H9 (cell line): ENCODE results near the gene MBD2. TPM values are rescaled to one million over a fixed set of nuclear protein-coding genes. Genes with fewer than 3 reads are reported as not detected.

Experiments used
- DNase-seq: peaks from one replicate; pipeline ENCODE4 v3.0.0-alpha.2; 2017
- H2AFZ ChIP-seq: one replicate; pipeline ENCODE4 v1.6.1; 2013; ENCODE audit warnings: mild to moderate bottlenecking, low read length, control low read depth, moderate library complexity
- H2AK5ac ChIP-seq: 2 replicates; pipeline ENCODE4 v1.6.1; 2013; ENCODE audit warnings: low read length, control low read depth, mixed read lengths; ENCODE audit not compliant: insufficient read length
- H2BK120ac ChIP-seq: one replicate; pipeline ENCODE4 v1.6.1; 2013; ENCODE audit warnings: low read depth, mild to moderate bottlenecking, low read length, control low read depth, inconsistent platforms; ENCODE audit not compliant: poor library complexity, severe bottlenecking
- H2BK12ac ChIP-seq: 2 replicates; pipeline ENCODE4 v1.6.1; 2013; ENCODE audit warnings: low read length, control low read depth, mixed read lengths, low read depth; ENCODE audit not compliant: insufficient read length
- H2BK15ac ChIP-seq: 2 replicates; pipeline ENCODE4 v1.6.1; 2013; ENCODE audit warnings: low read depth, low read length, control low read depth
- H2BK20ac ChIP-seq: one replicate; pipeline ENCODE4 v1.6.1; 2013; ENCODE audit warnings: low read depth, mild to moderate bottlenecking, low read length, control low read depth, inconsistent platforms; ENCODE audit not compliant: poor library complexity, severe bottlenecking
- H2BK5ac ChIP-seq: 2 replicates; pipeline ENCODE4 v1.6.1; 2013; ENCODE audit warnings: low read length, control low read depth, mixed read lengths; ENCODE audit not compliant: insufficient read length
- H3K14ac ChIP-seq: 2 replicates; pipeline ENCODE4 v1.6.1; 2013; ENCODE audit warnings: low read length, control low read depth; ENCODE audit not compliant: insufficient read depth
- H3K18ac ChIP-seq: 2 replicates; pipeline ENCODE4 v1.6.1; 2013; ENCODE audit warnings: low read depth, mild to moderate bottlenecking, mixed read lengths, low read length, control low read depth; ENCODE audit not compliant: insufficient read length
- H3K23ac ChIP-seq: 2 replicates; pipeline ENCODE4 v1.6.1; 2013; ENCODE audit warnings: low read length, control low read depth, mixed read lengths, low read depth; ENCODE audit not compliant: insufficient read length
- H3K23me2 ChIP-seq: 2 replicates; pipeline ENCODE4 v1.6.1; 2013; ENCODE audit warnings: low read depth, mild to moderate bottlenecking, mixed read lengths, low read length, control low read depth; ENCODE audit not compliant: insufficient read length, poor library complexity, severe bottlenecking
- H3K27ac ChIP-seq: 2 replicates; pipeline ENCODE4 v1.5.1; 2013; ENCODE audit warnings: low read length, control low read depth, mixed read lengths, low read depth; ENCODE audit not compliant: insufficient read length
- H3K27me3 ChIP-seq: 2 replicates; pipeline ENCODE4 v1.6.1; 2013; ENCODE audit warnings: low read length, control low read depth, inconsistent platforms; ENCODE audit not compliant: insufficient read depth
- H3K4ac ChIP-seq: 2 replicates; pipeline ENCODE4 v1.6.1; 2013; ENCODE audit warnings: low read depth, mild to moderate bottlenecking, control low read depth, inconsistent platforms, low read length, moderate library complexity
- H3K4me1 ChIP-seq: 2 replicates; pipeline ENCODE4 v1.6.1; 2013; ENCODE audit warnings: low read length, control low read depth, inconsistent platforms; ENCODE audit not compliant: insufficient read depth
- H3K4me2 ChIP-seq: 2 replicates; pipeline ENCODE4 v1.6.1; 2013; ENCODE audit warnings: low read length, control low read depth, mixed read lengths; ENCODE audit not compliant: insufficient read length, insufficient read depth
- H3K56ac ChIP-seq: 2 replicates; pipeline ENCODE4 v1.6.1; 2013; ENCODE audit warnings: low read depth, mild to moderate bottlenecking, mixed read lengths, low read length, control low read depth; ENCODE audit not compliant: insufficient read length
- H3K79me1 ChIP-seq: 2 replicates; pipeline ENCODE4 v1.6.1; 2013; ENCODE audit warnings: low read depth, mild to moderate bottlenecking, moderate library complexity, low read length, control low read depth, inconsistent platforms; ENCODE audit not compliant: insufficient read depth, poor library complexity, severe bottlenecking
- H3K79me2 ChIP-seq: 2 replicates; pipeline ENCODE4 v1.6.1; 2013; ENCODE audit warnings: low read length, control low read depth, inconsistent platforms; ENCODE audit not compliant: insufficient read depth
- H3K9ac ChIP-seq: 2 replicates; pipeline ENCODE4 v1.6.1; 2013; ENCODE audit warnings: low read length, control low read depth, mixed read lengths; ENCODE audit not compliant: insufficient read length; ENCODE audit errors: extremely low read depth
- H3K9me3 ChIP-seq: one replicate; pipeline ENCODE4 v1.6.1; 2013; ENCODE audit warnings: low read depth, low read length, inconsistent platforms; ENCODE audit not compliant: control insufficient read depth
- H3T11ph ChIP-seq: one replicate; pipeline ENCODE4 v1.6.1; 2013; ENCODE audit warnings: mild to moderate bottlenecking, low read length, control low read depth, inconsistent platforms
- H4K20me1 ChIP-seq: one replicate; pipeline ENCODE4 v1.6.1; 2013; ENCODE audit not compliant: control insufficient read depth, insufficient read length, insufficient read depth
- H4K5ac ChIP-seq: 2 replicates; pipeline ENCODE4 v1.6.1; 2013; ENCODE audit warnings: low read depth, mild to moderate bottlenecking, mixed read lengths, low read length, control low read depth; ENCODE audit not compliant: insufficient read length
- H4K8ac ChIP-seq: replicated peaks from 2 replicates; pipeline ENCODE4 v1.6.1; 2013; ENCODE audit warnings: low read length, control low read depth, mixed read lengths, low read depth; ENCODE audit not compliant: insufficient read length
- H4K91ac ChIP-seq: 2 replicates; pipeline ENCODE4 v1.6.1; 2013; ENCODE audit warnings: low read depth, mild to moderate bottlenecking, moderate library complexity, mixed read lengths, low read length, control low read depth; ENCODE audit not compliant: insufficient read length
- H3K27ac Mint-ChIP-seq, 3 experiments: 2 replicates in 2 of 3; 3 replicates in 1 of 3; pipeline ENCODE4 v1.8.0; 2020 to 2021; ENCODE audit warnings: mixed read lengths in 3 of 3, mild to moderate bottlenecking in 1 of 3, moderate library complexity in 1 of 3
- H3K27me3 Mint-ChIP-seq: 2 replicates; pipeline ENCODE4 v1.8.0; 2021; ENCODE audit warnings: low read depth, mild to moderate bottlenecking, moderate library complexity, mixed read lengths
- H3K36me3 Mint-ChIP-seq, 3 experiments: 2 replicates in 2 of 3; 3 replicates in 1 of 3; pipeline ENCODE4 v1.8.0; 2020 to 2021; ENCODE audit warnings: low read depth in 3 of 3, mixed read lengths in 3 of 3; ENCODE audit not compliant: insufficient read depth in 1 of 3
- H3K4me1 Mint-ChIP-seq, 2 experiments: 2 replicates each; pipeline ENCODE4 v1.8.0; 2020; ENCODE audit warnings: mixed read lengths in 2 of 2
- H3K4me3 Mint-ChIP-seq, 2 experiments: 2 replicates in 1 of 2; 3 replicates in 1 of 2; pipeline ENCODE4 v1.8.0; 2020 to 2021; ENCODE audit warnings: mild to moderate bottlenecking in 2 of 2, mixed read lengths in 2 of 2, moderate library complexity in 1 of 2
- H3K9me3 Mint-ChIP-seq, 2 experiments: 2 replicates in 1 of 2; 3 replicates in 1 of 2; pipeline ENCODE4 v1.8.0; 2020; ENCODE audit warnings: mild to moderate bottlenecking in 2 of 2, mixed read lengths in 2 of 2, moderate library complexity in 1 of 2
- CTCF ChIP-seq: fragments of 200-600 bp; sonication (generic); conservative IDR thresholded peaks from 3 replicates; pipeline ENCODE4 v1.8.0; 2021; ENCODE audit warnings: antibody characterized with exemption, mild to moderate bottlenecking
- WGBS: extraction: QIAGEN DNeasy Blood & Tissue Kit; methylation state at CpG from one replicate; pipeline ENCODE4 v1.1.7; 2013; ENCODE audit warnings: missing lambda C conversion rate, low lambda C conversion rate, mixed read lengths; ENCODE audit not compliant: insufficient read length; ENCODE audit errors: extremely low coverage; 5-methylcytosine and 5-hydroxymethylcytosine counted together
- total RNA-seq: library from RNA; stranded (reverse); gene quantifications from 2 replicates; pipeline ENCODE4 v1.2.1, GENCODE V29; 2021

Gene MBD2
- total RNA-seq, 1 experiment from 2014 or later = 34.0 TPM

DNA sequence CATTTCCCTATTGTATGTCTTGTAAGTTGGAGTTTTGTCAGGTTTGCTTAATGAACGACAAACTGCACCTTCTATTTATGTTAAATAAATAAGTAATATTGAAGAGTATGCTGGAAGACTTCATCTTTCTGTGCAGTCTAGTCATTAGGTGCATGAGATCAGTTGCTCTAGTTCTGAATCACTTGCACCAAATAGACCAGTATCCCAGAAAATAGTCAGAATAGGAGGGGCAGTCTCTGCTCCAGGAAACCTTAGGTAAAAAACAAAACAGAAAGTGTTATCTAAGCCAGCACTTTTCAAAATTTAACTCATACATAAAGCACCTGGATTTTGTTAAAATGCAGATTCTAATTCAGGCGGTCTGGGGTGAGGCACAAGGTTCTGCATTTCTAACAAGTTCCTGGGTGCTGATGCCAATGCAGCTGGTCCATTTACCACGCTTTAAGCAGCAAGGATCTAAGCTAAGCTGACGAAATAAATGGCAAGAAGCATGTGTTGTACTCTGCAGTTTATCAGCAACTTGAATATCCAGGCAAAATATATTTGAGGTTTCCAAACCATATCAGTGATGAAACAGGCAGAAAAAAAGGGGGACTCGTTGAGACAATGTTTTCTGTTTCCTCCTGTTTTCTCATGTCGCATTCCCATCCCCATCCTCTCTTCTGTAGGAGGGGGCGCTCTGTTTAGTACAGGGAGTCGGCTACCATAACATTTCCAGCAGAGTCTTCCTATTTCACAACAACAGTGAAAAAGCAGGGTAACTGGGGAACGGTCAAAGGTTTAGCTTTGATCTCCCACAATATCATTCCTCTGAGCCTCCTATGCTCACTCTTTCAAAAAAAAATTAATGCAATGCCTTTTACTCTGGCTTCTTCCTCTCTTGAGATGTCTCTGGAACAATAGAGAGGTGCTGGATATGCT is 106.4 kb downstream of the MBD2 start:
- Histone ChIP-seq H3T11ph (no peak overlapping the region), H3K79me2 (no peaks in the 10 kb centered on the region), H2BK15ac (no peak overlapping the region), H4K20me1 (no peaks in the 10 kb centered on the region), H3K27me3 (no peaks in the 10 kb centered on the region), H3K9me3 (no peaks in the 10 kb centered on the region), H3K18ac (no peak overlapping the region), H2BK12ac (no peak overlapping the region), H3K27ac (no peak overlapping the region), H3K79me1 (no peaks in the 10 kb centered on the region), H2AFZ (no peak overlapping the region), H4K8ac (no peak overlapping the region), H2BK5ac (no peak overlapping the region), H4K91ac (no peak overlapping the region), H3K4ac (no peak overlapping the region), H3K56ac (no peak overlapping the region), H3K23ac (no peak overlapping the region), H4K5ac (no peak overlapping the region), H3K4me1 (peaks cover 2% of the 10 kb centered on the region; the same call in 1 of the 2 replicates), H3K9ac (no peak overlapping the region), H3K14ac (no peak overlapping the region), H3K4me2 (no peak overlapping the region), H2BK120ac (no peak overlapping the region), H2AK5ac (no peak overlapping the region), H3K23me2 (no peaks in the 10 kb centered on the region), H2BK20ac (no peak overlapping the region)
- Mint-ChIP-seq H3K27ac (0 out of 7 replicates have a peak overlapping the region, but pooled peaks of 1 of the 3 experiments have one; percentile 42), H3K4me3 (no peak overlapping the region), H3K4me1 (peaks cover 37 to 40% of the 10 kb centered on the region in 2 experiments), H3K9me3 (no peaks in the 10 kb centered on the region), H3K27me3 (no peaks in the 10 kb centered on the region), H3K36me3 (peaks cover 0 to under 1% (median 0%) of the 10 kb centered on the region in 3 experiments; a peak in 2 of 7 replicates)
- no CpG with 5 or more reads among the region's 9 CpGs for WGBS
- no peak for DNase-seq
- peak; percentile 27; the same call in 1 of the 3 replicates for TF ChIP-seq CTCF
